Parathyroid adenoma (tissue), 2 donors: ENCODE measurements around the gene KCNIP1.

Experiments
- H2AFZ ChIP-seq: fragments of 300-600 bp; sonication (generic); one replicate; pipeline ENCODE4 v1.7.0; 2017; ENCODE audit warnings: antibody characterized with exemption, mild to moderate bottlenecking
- H3K27ac ChIP-seq: fragments of 300-600 bp; sonication (generic); one replicate; pipeline ENCODE4 v1.7.0; 2017
- H3K27me3 ChIP-seq: fragments of 300-600 bp; sonication (generic); one replicate; pipeline ENCODE4 v1.7.0; 2017; ENCODE audit warnings: low read length; ENCODE audit not compliant: control insufficient read depth, insufficient read depth
- H3K36me3 ChIP-seq: fragments of 300-600 bp; sonication (generic); one replicate; pipeline ENCODE4 v1.7.0; 2017; ENCODE audit warnings: low read length; ENCODE audit not compliant: control insufficient read depth, insufficient read depth
- H3K4me1 ChIP-seq: fragments of 300-600 bp; sonication (generic); one replicate; pipeline ENCODE4 v1.7.0; 2017; ENCODE audit warnings: control low read depth
- H3K4me2 ChIP-seq: fragments of 300-600 bp; sonication (generic); one replicate; pipeline ENCODE4 v1.7.0; 2017; ENCODE audit warnings: low read length
- H3K4me3 ChIP-seq: fragments of 300-600 bp; sonication (generic); one replicate; pipeline ENCODE4 v1.7.0; 2017; ENCODE audit warnings: low read depth, low read length
- H3K79me2 ChIP-seq: fragments of 300-600 bp; sonication (generic); one replicate; pipeline ENCODE4 v1.7.0; 2017; ENCODE audit warnings: control low read depth
- H3K9ac ChIP-seq: fragments of 300-600 bp; sonication (generic); one replicate; pipeline ENCODE4 v1.7.0; 2017; ENCODE audit warnings: mild to moderate bottlenecking
- H3K9me3 ChIP-seq: fragments of 300-600 bp; sonication (generic); one replicate; pipeline ENCODE4 v1.7.0; 2017; ENCODE audit warnings: low read length; ENCODE audit not compliant: control insufficient read depth
- TF ChIP-seq, protein P1 (sequence below): fragments of 300-600 bp; sonication (generic); IDR thresholded peaks from one replicate; pipeline ENCODE4 v1.7.0; 2017; ENCODE audit warnings: antibody characterized with exemption, mild to moderate bottlenecking
- donor health status: primary hyperparathyroidism.

KCNIP1 gene

DNA sequence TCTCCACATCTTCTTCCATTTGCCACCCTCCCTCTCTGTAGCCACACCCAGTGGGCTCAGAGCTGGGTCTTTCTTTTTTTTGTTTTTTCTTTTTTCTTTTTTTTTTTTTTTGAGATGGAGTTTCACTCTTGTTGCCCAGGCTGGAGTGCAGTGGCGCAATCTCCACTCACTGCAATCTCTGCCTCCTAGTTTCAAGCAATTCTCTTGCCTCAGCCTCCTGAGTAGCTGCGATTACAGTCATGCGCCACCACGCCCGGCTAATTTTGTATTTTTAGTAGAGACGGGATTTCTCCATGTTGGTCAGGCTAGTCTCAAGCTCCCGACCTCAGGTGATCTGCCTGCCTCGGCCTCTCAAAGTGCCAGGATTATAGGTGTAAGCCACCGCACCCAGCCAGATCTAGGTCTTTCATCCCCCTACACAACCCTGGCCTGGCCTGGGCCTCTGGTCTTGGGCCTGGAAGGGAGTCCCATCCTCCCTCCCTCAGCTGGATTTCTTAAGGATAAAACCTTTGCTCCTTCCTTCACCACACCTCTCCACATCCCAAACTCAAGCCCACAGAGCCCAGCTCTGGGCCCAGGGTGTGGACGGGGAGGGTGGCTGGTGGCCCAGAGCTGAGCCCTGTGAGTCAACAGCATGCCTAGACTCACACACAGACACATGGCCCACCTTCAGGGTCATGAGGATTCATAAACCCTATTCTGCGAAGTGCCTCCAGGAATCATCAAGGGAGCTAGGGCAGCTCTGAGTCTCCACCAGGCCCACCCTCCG lies 18.8 kb upstream of the KCNIP1 start:
- Histone ChIP-seq H3K27ac (no peak overlapping the region), H3K4me2 (no peak overlapping the region), H3K36me3 (no peaks in the 10 kb centered on the region), H2AFZ (no peak overlapping the region), H3K9me3 (no peaks in the 10 kb centered on the region), H3K79me2 (no peaks in the 10 kb centered on the region), H3K9ac (no peak overlapping the region), H3K4me3 (no peak overlapping the region), H3K27me3 (no peaks in the 10 kb centered on the region), H3K4me1 (no peaks in the 10 kb centered on the region)
- TF ChIP-seq, protein P1, sequence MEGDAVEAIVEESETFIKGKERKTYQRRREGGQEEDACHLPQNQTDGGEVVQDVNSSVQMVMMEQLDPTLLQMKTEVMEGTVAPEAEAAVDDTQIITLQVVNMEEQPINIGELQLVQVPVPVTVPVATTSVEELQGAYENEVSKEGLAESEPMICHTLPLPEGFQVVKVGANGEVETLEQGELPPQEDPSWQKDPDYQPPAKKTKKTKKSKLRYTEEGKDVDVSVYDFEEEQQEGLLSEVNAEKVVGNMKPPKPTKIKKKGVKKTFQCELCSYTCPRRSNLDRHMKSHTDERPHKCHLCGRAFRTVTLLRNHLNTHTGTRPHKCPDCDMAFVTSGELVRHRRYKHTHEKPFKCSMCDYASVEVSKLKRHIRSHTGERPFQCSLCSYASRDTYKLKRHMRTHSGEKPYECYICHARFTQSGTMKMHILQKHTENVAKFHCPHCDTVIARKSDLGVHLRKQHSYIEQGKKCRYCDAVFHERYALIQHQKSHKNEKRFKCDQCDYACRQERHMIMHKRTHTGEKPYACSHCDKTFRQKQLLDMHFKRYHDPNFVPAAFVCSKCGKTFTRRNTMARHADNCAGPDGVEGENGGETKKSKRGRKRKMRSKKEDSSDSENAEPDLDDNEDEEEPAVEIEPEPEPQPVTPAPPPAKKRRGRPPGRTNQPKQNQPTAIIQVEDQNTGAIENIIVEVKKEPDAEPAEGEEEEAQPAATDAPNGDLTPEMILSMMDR: no peak

DNA sequence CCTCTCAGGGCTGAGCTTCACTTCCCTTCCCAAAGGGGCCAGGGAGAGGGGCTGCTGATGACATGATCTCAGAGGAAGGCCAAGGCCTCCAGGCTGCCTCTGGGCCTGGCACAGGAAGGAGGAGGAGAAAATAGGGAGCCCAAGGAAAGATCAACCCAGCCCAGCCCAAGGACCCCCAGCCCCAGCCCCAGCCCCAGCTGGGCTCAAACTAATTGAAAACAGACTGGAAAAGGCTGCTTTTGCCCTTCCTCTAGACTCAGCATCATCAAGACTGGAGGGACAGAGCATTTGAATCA lies 18.3 kb upstream of the KCNIP1 start:
- H3K4me3 ChIP-seq: no peak overlapping the region
- H3K4me2 ChIP-seq: no peak overlapping the region
- H3K36me3 ChIP-seq: no peaks in the 10 kb centered on the region
- H3K27ac ChIP-seq: no peak overlapping the region
- TF ChIP-seq, protein P1: no peak
- H2AFZ ChIP-seq: no peak overlapping the region
- H3K9me3 ChIP-seq: no peaks in the 10 kb centered on the region
- H3K79me2 ChIP-seq: no peaks in the 10 kb centered on the region
- no peaks in the 10 kb centered on the region for H3K4me1 ChIP-seq
- H3K27me3 ChIP-seq: no peaks in the 10 kb centered on the region
- H3K9ac ChIP-seq: no peak overlapping the region

DNA sequence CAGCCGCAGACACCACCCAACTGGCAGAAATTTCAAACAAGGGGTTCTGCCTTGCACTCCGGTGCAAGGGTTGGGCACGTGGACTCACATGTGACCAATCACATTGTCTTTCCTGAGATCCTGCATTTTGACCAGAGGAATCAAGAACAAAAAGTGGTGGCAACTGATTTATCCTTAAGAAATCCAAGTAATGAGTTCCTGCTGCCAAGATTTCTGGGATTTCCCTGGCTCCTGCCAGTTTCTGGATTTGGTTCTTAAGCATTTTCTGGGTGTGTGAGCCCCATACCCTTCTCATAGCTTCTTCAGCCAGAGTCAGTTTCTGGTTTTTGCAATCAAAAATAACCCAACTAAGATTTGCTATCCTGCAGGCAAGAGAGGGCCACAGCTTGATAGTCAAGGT lies 17.4 kb upstream of the KCNIP1 start:
- Histone ChIP-seq H2AFZ (no peak overlapping the region), H3K4me3 (no peak overlapping the region), H3K36me3 (no peaks in the 10 kb centered on the region), H3K4me2 (no peak overlapping the region), H3K4me1 (no peaks in the 10 kb centered on the region), H3K27ac (no peak overlapping the region), H3K9me3 (no peaks in the 10 kb centered on the region), H3K9ac (no peak overlapping the region), H3K27me3 (no peaks in the 10 kb centered on the region), H3K79me2 (no peaks in the 10 kb centered on the region)
- TF ChIP-seq, protein P1: no peak

DNA sequence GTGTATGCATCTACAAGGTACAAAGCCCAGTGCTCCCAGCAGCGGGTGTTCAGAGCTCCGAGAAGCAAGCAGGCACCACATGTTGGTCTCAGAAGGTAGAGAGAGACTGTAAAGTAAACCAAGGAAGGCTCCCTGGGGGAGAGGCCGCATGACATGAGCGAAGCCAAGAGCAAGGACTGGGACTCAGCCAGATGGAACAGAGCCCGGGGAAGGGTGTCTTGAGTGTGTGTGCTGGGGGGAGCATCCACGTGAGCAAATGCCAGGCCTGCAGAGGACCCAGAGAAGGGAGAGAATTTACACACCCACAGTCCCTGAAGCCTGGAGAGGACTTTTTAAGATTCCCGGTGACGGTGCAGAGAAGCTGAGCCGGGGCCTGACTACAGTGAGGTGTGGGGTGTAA lies 15.2 kb upstream of the KCNIP1 start:
- Histone ChIP-seq H3K4me3 (no peak overlapping the region), H3K4me1 (peaks cover 5% of the 10 kb centered on the region)
- TF ChIP-seq, protein P1: no peak

DNA sequence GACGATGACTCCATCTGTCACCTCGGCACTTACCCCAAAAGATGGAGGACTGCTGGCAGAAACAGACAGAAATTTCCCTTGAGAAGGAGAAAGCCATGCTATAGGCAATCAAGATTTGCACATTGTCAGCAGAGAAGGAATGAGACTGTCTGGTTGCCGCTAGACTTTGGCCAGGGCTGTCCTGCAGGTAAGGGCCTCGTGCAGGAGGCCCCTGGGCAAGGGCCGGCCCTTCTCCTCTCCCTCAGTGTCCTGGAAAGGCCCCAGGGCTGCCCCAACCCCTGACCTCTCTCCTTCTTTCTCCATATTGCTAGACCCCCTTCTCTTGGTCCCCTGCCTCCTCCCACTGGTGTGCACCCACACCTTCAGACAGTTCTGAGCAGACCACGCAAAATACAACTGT lies 14.6 kb upstream of the KCNIP1 start:
- no peak overlapping the region for H3K4me2 ChIP-seq
- TF ChIP-seq, protein P1: no peak

More for the DNA sequence above, 15.2 kb upstream of the KCNIP1 start:
- Histone ChIP-seq H3K79me2 (no peaks in the 10 kb centered on the region), H3K9ac (no peak overlapping the region), H2AFZ (no peak overlapping the region), H3K4me2 (no peak overlapping the region), H3K9me3 (no peaks in the 10 kb centered on the region), H3K27ac (no peak overlapping the region), H3K27me3 (no peaks in the 10 kb centered on the region), H3K36me3 (no peaks in the 10 kb centered on the region)

More for the DNA sequence above, 14.6 kb upstream of the KCNIP1 start:
- Histone ChIP-seq H3K4me1 (peaks cover 12% of the 10 kb centered on the region), H3K27me3 (no peaks in the 10 kb centered on the region), H3K27ac (no peak overlapping the region), H3K79me2 (no peaks in the 10 kb centered on the region), H3K9ac (no peak overlapping the region), H2AFZ (no peak overlapping the region), H3K36me3 (no peaks in the 10 kb centered on the region), H3K9me3 (no peaks in the 10 kb centered on the region), H3K4me3 (no peak overlapping the region)
